HEK293 (cell line): Measurements from ENCODE around the gene SCN4A.
"Not testable (repeated sequence)": the region's sequence is repeated elsewhere in the genome, so short reads cannot be mapped to it uniquely, and the experiment has no call there.

Source experiments
- YY1 ChIP-seq: fragments of 450-650 bp; formaldehyde crosslinking; IDR thresholded peaks from 2 replicates; pipeline ENCODE4 v1.5.1; 2018; ENCODE audit warnings: missing biosample characterization, missing genetic modification characterization
- ZNF274 ChIP-seq, 2 experiments: fragments of 200-500 bp in 1 of 2; fragments of 450-650 bp in 1 of 2; sonication (Bioruptor generic) in 1 of 2; formaldehyde crosslinking in 1 of 2; IDR thresholded peaks; 2 replicates each; pipeline versions ENCODE4 v1.5.1 to v1.6.1; 2014 to 2016; ENCODE audit warnings: borderline replicate concordance in 1 of 2, inconsistent platforms in 1 of 2, low read length in 1 of 2, missing biosample characterization in 1 of 2, missing genetic modification characterization in 1 of 2
- ZNF423 ChIP-seq: fragments of 450-650 bp; formaldehyde crosslinking; IDR thresholded peaks from 2 replicates; pipeline ENCODE4 v1.5.1; 2016; ENCODE audit warnings: missing biosample characterization, missing genetic modification characterization
- ZNF449 ChIP-seq: fragments of 450-650 bp; formaldehyde crosslinking; IDR thresholded peaks from 2 replicates; pipeline ENCODE4 v1.5.1; 2017; ENCODE audit warnings: missing biosample characterization, mild to moderate bottlenecking, missing genetic modification characterization, moderate library complexity
- ZNF548 ChIP-seq: fragments of 450-650 bp; formaldehyde crosslinking; IDR thresholded peaks from 2 replicates; pipeline ENCODE4 v1.5.1; 2016; ENCODE audit warnings: missing biosample characterization, missing genetic modification characterization
- ZSCAN18 ChIP-seq: fragments of 450-650 bp; formaldehyde crosslinking; IDR thresholded peaks from 2 replicates; pipeline ENCODE4 v1.5.1; 2016; ENCODE audit warnings: missing biosample characterization, missing genetic modification characterization
- TF ChIP-seq, protein P1 (sequence below): fragments of 450-650 bp; formaldehyde crosslinking; IDR thresholded peaks from 2 replicates; pipeline ENCODE4 v1.5.1; 2016; ENCODE audit warnings: missing biosample characterization, missing genetic modification characterization
- TF ChIP-seq, protein P2 (sequence below): fragments of 450-650 bp; formaldehyde crosslinking; IDR thresholded peaks from 2 replicates; pipeline ENCODE4 v1.5.1; 2016; ENCODE audit warnings: missing biosample characterization, missing genetic modification characterization

DNA sequence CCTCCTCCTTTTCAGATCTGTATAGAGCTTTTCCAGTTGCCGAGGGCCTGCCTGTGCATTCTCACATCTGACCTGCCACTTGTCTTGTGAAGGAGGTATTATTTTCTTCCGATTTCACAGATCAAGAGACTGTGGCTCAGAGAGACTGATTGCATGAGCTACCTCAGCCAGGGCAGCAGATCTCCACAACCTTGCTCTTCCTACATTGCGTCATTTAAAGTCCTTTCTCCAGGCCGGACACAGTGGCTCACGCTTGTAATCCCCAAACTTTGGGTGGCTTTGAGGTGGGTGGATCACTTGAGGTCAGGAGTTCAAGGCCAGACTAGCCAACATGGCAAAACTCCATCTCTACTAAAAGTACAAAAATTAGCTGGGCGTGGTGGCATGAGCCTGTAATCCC lies 52.7 kb downstream of the SCN4A start:
- not testable (repeated sequence) for TF ChIP-seq YY1 (tag by site-specific recombination); ZNF423 (tag by site-specific recombination); ZNF274 (IDR thresholded peaks at IDR 0.05; ENCODE audit: low read length); ZNF274 (tag by site-specific recombination; IDR thresholded peaks at IDR 0.05; ENCODE audit: borderline replicate concordance); ZNF548 (tag by site-specific recombination); ZSCAN18 (tag by site-specific recombination); ZNF449 (tag by site-specific recombination)
- TF ChIP-seq, protein P1, sequence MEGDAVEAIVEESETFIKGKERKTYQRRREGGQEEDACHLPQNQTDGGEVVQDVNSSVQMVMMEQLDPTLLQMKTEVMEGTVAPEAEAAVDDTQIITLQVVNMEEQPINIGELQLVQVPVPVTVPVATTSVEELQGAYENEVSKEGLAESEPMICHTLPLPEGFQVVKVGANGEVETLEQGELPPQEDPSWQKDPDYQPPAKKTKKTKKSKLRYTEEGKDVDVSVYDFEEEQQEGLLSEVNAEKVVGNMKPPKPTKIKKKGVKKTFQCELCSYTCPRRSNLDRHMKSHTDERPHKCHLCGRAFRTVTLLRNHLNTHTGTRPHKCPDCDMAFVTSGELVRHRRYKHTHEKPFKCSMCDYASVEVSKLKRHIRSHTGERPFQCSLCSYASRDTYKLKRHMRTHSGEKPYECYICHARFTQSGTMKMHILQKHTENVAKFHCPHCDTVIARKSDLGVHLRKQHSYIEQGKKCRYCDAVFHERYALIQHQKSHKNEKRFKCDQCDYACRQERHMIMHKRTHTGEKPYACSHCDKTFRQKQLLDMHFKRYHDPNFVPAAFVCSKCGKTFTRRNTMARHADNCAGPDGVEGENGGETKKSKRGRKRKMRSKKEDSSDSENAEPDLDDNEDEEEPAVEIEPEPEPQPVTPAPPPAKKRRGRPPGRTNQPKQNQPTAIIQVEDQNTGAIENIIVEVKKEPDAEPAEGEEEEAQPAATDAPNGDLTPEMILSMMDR: not testable (repeated sequence)
- TF ChIP-seq, protein P2, sequence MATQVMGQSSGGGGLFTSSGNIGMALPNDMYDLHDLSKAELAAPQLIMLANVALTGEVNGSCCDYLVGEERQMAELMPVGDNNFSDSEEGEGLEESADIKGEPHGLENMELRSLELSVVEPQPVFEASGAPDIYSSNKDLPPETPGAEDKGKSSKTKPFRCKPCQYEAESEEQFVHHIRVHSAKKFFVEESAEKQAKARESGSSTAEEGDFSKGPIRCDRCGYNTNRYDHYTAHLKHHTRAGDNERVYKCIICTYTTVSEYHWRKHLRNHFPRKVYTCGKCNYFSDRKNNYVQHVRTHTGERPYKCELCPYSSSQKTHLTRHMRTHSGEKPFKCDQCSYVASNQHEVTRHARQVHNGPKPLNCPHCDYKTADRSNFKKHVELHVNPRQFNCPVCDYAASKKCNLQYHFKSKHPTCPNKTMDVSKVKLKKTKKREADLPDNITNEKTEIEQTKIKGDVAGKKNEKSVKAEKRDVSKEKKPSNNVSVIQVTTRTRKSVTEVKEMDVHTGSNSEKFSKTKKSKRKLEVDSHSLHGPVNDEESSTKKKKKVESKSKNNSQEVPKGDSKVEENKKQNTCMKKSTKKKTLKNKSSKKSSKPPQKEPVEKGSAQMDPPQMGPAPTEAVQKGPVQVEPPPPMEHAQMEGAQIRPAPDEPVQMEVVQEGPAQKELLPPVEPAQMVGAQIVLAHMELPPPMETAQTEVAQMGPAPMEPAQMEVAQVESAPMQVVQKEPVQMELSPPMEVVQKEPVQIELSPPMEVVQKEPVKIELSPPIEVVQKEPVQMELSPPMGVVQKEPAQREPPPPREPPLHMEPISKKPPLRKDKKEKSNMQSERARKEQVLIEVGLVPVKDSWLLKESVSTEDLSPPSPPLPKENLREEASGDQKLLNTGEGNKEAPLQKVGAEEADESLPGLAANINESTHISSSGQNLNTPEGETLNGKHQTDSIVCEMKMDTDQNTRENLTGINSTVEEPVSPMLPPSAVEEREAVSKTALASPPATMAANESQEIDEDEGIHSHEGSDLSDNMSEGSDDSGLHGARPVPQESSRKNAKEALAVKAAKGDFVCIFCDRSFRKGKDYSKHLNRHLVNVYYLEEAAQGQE (tag by site-specific recombination): not testable (repeated sequence)
